Nephron progenitor cell (in vitro differentiated cells): ENCODE data around the gene ZNF608.
A peak's percentile ranks its signal among the peaks of the same experiment; 100 is the strongest.

Experiments used
- DNase-seq: peaks from one replicate; pipeline ENCODE4 v3.0.0; 2021
- H3K27ac Mint-ChIP-seq: 2 replicates; pipeline ENCODE4 v1.8.0; 2021; ENCODE audit warnings: mild to moderate bottlenecking, moderate library complexity, mixed read lengths
- H3K27me3 Mint-ChIP-seq: 2 replicates; pipeline ENCODE4 v1.8.0; 2021; ENCODE audit warnings: mild to moderate bottlenecking, low read depth, mixed read lengths; ENCODE audit not compliant: poor library complexity
- H3K36me3 Mint-ChIP-seq: 2 replicates; pipeline ENCODE4 v1.8.0; 2021; ENCODE audit warnings: low read depth, mixed read lengths
- H3K4me1 Mint-ChIP-seq: 2 replicates; pipeline ENCODE4 v1.8.0; 2021; ENCODE audit warnings: mixed read lengths
- H3K4me3 Mint-ChIP-seq: 2 replicates; pipeline ENCODE4 v1.8.0; 2021; ENCODE audit warnings: mild to moderate bottlenecking, moderate library complexity, mixed read lengths
- H3K9me3 Mint-ChIP-seq: 2 replicates; pipeline ENCODE4 v1.8.0; 2021; ENCODE audit warnings: mild to moderate bottlenecking, moderate library complexity, mixed read lengths
- TF ChIP-seq, protein P1 (sequence below): fragments of 200-600 bp; sonication (generic); IDR thresholded peaks from 2 replicates; pipeline ENCODE4 v1.5.0; 2021; ENCODE audit warnings: antibody characterized with exemption

Gene ZNF608

DNA sequence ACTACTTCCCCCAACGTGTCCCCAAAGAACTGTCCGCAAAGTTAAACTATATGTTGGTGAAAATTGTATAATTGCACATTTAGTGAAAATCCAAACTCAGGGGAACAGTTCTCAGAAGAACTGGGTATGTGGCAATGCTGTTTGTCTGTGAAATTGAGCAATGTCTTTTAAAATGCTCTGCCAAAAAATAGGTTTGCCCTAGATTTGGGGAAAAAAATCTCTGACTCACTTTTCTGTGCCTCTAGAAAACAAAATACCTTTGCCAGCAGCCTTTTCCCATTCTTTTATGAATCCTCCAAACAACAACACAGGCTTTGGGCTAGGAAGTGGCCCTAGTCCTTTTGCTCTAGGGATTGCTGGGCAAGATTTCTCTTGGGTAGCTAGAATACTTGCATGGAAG, 37.4 kb upstream of the ZNF608 start:
- TF ChIP-seq, protein P1, sequence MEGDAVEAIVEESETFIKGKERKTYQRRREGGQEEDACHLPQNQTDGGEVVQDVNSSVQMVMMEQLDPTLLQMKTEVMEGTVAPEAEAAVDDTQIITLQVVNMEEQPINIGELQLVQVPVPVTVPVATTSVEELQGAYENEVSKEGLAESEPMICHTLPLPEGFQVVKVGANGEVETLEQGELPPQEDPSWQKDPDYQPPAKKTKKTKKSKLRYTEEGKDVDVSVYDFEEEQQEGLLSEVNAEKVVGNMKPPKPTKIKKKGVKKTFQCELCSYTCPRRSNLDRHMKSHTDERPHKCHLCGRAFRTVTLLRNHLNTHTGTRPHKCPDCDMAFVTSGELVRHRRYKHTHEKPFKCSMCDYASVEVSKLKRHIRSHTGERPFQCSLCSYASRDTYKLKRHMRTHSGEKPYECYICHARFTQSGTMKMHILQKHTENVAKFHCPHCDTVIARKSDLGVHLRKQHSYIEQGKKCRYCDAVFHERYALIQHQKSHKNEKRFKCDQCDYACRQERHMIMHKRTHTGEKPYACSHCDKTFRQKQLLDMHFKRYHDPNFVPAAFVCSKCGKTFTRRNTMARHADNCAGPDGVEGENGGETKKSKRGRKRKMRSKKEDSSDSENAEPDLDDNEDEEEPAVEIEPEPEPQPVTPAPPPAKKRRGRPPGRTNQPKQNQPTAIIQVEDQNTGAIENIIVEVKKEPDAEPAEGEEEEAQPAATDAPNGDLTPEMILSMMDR, result no peak
- no peak for DNase-seq
- Mint-ChIP-seq H3K4me1 (no peaks in the 10 kb centered on the region), H3K27ac (peak overlapping the region; percentile 30), H3K36me3 (peaks cover 5% of the 10 kb centered on the region), H3K9me3 (peaks cover 15% of the 10 kb centered on the region), H3K27me3 (no peaks in the 10 kb centered on the region), H3K4me3 (no peak overlapping the region)

DNA sequence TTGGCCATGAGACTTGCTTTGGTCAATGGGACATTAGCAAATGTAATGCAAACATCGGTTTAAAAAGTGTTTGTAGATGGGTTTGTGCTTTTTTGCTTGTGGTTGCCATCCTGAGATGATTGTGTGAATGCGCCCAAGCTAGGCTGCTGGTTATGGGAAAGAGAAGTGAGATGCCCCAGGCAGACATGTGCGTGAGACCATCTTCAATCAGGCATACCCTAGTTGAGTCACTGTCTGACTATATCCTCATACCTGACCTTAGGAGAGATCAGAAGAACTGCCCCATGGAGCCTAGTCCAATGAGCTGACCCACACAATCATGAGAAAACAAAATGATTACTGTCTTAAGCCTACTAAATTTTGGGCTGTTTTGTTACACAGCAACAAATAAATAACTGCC, 36.8 kb upstream of the ZNF608 start:
- Mint-ChIP-seq H3K4me1 (no peaks in the 10 kb centered on the region), H3K27ac (no peak overlapping the region), H3K36me3 (peaks cover 5% of the 10 kb centered on the region), H3K9me3 (peaks cover 15% of the 10 kb centered on the region), H3K4me3 (no peak overlapping the region), H3K27me3 (no peaks in the 10 kb centered on the region)
- TF ChIP-seq, protein P1, result no peak
- no peak for DNase-seq

DNA sequence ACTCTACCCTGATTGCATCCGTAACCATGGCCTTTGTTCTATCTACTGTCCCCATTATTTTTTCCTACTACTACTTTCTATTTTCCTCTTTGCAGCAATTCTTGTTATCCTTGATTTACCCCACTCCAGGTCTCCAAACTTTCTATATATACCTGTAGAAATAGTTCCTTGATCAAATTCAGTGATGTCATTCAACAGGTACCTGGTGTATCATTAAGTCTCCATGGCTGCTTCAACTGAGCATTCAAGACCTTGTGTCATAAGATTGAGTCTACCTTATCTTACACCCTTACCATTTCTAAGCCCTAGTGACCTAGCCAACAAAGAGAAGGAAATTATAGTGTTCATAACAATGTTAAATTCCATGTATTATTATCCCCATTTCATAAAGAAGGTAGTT, 35.8 kb upstream of the ZNF608 start:
- no peak for DNase-seq
- no peak overlapping the region for H3K4me3 Mint-ChIP-seq
- H3K4me1 Mint-ChIP-seq, result no peaks in the 10 kb centered on the region
- H3K27ac Mint-ChIP-seq, result no peak overlapping the region
- peaks cover 5% of the 10 kb centered on the region for H3K36me3 Mint-ChIP-seq
- no peaks in the 10 kb centered on the region for H3K27me3 Mint-ChIP-seq
- TF ChIP-seq, protein P1, result no peak
- H3K9me3 Mint-ChIP-seq, result peaks cover 18% of the 10 kb centered on the region

DNA sequence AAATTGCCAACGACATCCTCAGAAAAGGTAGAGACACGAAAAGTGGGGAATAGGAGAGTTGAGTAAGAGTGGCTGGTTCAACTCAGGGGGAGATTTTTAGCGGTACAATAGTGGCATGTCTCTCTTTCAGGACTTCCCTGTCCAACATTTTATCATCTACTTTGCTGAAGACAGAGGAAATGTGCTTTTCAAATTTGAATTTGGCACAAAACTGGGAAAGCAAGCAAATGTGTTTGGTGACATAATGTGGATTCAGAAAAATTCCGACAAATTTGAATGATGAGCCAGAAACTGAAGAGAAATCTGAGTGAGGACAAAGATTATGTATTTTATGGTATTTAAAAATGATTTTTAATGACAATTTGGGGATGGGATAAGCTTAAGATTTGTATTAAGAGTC, 33.6 kb upstream of the ZNF608 start:
- Mint-ChIP-seq H3K4me1 (no peaks in the 10 kb centered on the region), H3K9me3 (peaks cover 18% of the 10 kb centered on the region), H3K4me3 (no peak overlapping the region), H3K36me3 (peaks cover 5% of the 10 kb centered on the region), H3K27ac (no peak overlapping the region), H3K27me3 (no peaks in the 10 kb centered on the region)
- TF ChIP-seq, protein P1, result no peak
- DNase-seq, result no peak

DNA sequence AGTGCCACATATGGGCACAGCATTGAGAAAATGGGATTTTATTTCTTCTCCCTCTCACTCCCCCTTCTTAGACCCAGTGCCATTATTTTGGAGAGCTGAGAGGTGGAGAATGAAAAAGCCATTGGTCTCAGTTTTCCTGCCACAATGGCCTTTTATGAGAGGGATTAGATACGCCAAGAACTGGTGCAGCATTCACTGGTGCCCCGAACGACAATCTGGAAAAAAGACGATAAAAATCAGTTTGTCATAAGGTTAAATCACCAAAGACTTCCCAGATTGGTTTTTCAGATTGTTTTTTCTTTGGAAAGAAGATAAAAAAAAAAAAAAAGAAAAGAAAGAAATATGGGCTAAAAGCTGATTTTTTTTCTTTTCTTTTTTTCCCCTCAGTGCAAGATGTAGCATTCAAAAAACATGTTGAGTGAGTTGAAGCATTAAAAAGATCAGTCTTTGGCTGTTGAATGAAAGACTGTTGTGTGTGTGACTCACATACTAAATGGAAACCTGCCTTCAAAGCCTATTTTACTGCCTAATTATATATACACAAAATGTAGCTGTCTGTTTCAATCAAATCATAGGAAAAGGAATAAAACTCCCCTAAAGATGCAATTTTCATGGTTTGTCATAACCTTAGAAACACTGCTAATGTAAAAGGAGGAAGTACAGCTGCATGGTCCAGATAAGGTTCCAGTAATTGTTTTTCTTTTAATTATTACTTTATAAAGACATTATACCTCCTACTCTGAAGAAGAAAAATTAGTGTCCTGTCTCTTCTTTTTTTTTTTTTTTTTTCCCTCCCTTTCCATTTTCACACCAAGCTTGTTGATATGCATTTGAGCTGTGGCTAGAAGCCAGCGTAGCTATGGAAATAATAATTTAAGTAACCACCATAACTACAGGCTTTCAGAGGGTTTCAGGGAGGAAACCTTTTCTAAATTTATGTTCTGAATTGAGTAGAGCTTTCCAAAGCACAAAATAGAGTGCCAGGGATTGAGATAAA, 27.2 kb upstream of the ZNF608 start:
- Mint-ChIP-seq H3K4me1 (no peaks in the 10 kb centered on the region), H3K36me3 (no peaks in the 10 kb centered on the region), H3K9me3 (peaks cover 4% of the 10 kb centered on the region), H3K27ac (no peak overlapping the region), H3K4me3 (peak overlapping the region; percentile 24), H3K27me3 (no peaks in the 10 kb centered on the region)
- TF ChIP-seq, protein P1, result no peak
- DNase-seq, result no peak
